PC-3 (cell line): ENCODE measurements around the gene MRPL1. TPM values are rescaled to one million over a fixed set of nuclear protein-coding genes. Genes with fewer than 3 reads are reported as not detected.

Experiments
- ATAC-seq: fragments of 200-7000 bp; cut with Tn5 transposase; 2 replicates; pipeline ENCODE4 v1.9.1; 2020; ENCODE audit warnings: mild to moderate bottlenecking, moderate library complexity
- BruUV-seq: library from RNA; stranded (reverse); fragments of 400-500 nt; replicated peaks from 2 replicates; lab custom pipeline; 2021; lab: Mats Ljungman, UMichigan
- CTCF ChIA-PET: fragments of 300-600 bp; sonication (Branson Sonifier 250); formaldehyde crosslinking; loops from one replicate; lab custom pipeline; 2022; ENCODE audit warnings: antibody characterized with exemption; lab: Charles Lee
- POLR2A ChIA-PET: fragments of 300-600 bp; sonication (Branson Sonifier 250); formaldehyde crosslinking; loops from one replicate; lab custom pipeline; 2022; ENCODE audit warnings: antibody characterized with exemption; ENCODE audit not compliant: unreplicated experiment; lab: Charles Lee
- DNase-seq: peaks from one replicate; pipeline ENCODE4 v3.0.0-alpha.2; 2015
- H2AFZ ChIP-seq: fragments of 300-600 bp; sonication (generic); 2 replicates; pipeline ENCODE4 v1.6.0; 2016; ENCODE audit warnings: antibody characterized with exemption, low read length
- H3F3A ChIP-seq: fragments of 300-600 bp; sonication (generic); one replicate; pipeline ENCODE4 v1.6.0; 2017; ENCODE audit warnings: antibody characterized with exemption, low read length, control low read depth, mild to moderate bottlenecking; ENCODE audit not compliant: unreplicated experiment
- H3K27ac ChIP-seq: fragments of 300-600 bp; sonication (generic); 2 replicates; pipeline ENCODE4 v1.5.1; 2016; ENCODE audit warnings: mild to moderate bottlenecking, low read length
- H3K27me3 ChIP-seq: fragments of 300-600 bp; sonication (generic); 2 replicates; pipeline ENCODE4 v1.6.1; 2016; ENCODE audit warnings: low read length, mixed read lengths
- H3K36me3 ChIP-seq: fragments of 300-600 bp; sonication (generic); 2 replicates; pipeline ENCODE4 v1.6.1; 2016; ENCODE audit warnings: low read depth, mixed run types, low read length, mixed read lengths
- H3K4me1 ChIP-seq: fragments of 300-600 bp; sonication (generic); 2 replicates; pipeline ENCODE4 v1.5.1; 2016; ENCODE audit warnings: low read length; ENCODE audit not compliant: insufficient read depth
- H3K4me2 ChIP-seq: fragments of 300-600 bp; sonication (generic); 2 replicates; pipeline ENCODE4 v1.6.0; 2016; ENCODE audit warnings: low read length
- H3K4me3 ChIP-seq: fragments of 300-600 bp; sonication (generic); 2 replicates; pipeline ENCODE4 v1.5.1; 2016; ENCODE audit warnings: mild to moderate bottlenecking, low read length, mixed read lengths
- H3K79me2 ChIP-seq: fragments of 300-600 bp; sonication (generic); 2 replicates; pipeline ENCODE4 v1.6.1; 2017; ENCODE audit warnings: low read length, mixed read lengths
- H3K9ac ChIP-seq: fragments of 300-600 bp; sonication (generic); 2 replicates; pipeline ENCODE4 v1.6.0; 2016; ENCODE audit warnings: mild to moderate bottlenecking, low read length
- H3K9me2 ChIP-seq: fragments of 300-600 bp; sonication (generic); replicated peaks from 2 replicates; pipeline ENCODE4 v1.6.1; 2016; ENCODE audit warnings: mixed run types, low read length, mixed read lengths
- H3K9me3 ChIP-seq: fragments of 300-600 bp; sonication (generic); 2 replicates; pipeline ENCODE4 v1.6.1; 2016; ENCODE audit warnings: low read length, mixed read lengths
- H4K20me1 ChIP-seq: fragments of 300-600 bp; sonication (generic); 2 replicates; pipeline ENCODE4 v1.6.1; 2016; ENCODE audit warnings: low read length, mixed read lengths
- EZH2 ChIP-seq: fragments of 300-600 bp; sonication (generic); IDR thresholded peaks from one replicate; pipeline ENCODE4 v1.6.1; 2017; ENCODE audit warnings: antibody characterized with exemption, mild to moderate bottlenecking, low read length; ENCODE audit not compliant: unreplicated experiment
- EZH2phosphoT487 ChIP-seq: fragments of 300-600 bp; sonication (generic); IDR thresholded peaks from 2 replicates; pipeline ENCODE4 v1.6.1; 2018; ENCODE audit warnings: mild to moderate bottlenecking, antibody characterized with exemption, low read length, borderline replicate concordance
- intact Hi-C: fragments of 100-400 bp; cut with micrococcal nuclease; formaldehyde crosslinking; loops from 2 replicates; pipeline ENCODE4 v1.9.0; 2023
- total RNA-seq: library from RNA; depleted of rRNA; stranded (reverse); fragments of >200 nt; gene quantifications from 2 replicates; pipeline ENCODE4 v1.2.3, GENCODE V29; 2014
- TF ChIP-seq, protein P1 (sequence below): fragments of 300-600 bp; sonication (generic); conservative IDR thresholded peaks from 2 replicates; pipeline ENCODE4 v1.5.1; 2017; ENCODE audit warnings: antibody characterized with exemption, low read depth, mild to moderate bottlenecking, low read length

The MRPL1 gene
- total RNA-seq, 1 experiment from 2014 or later: 23.0 TPM

DNA sequence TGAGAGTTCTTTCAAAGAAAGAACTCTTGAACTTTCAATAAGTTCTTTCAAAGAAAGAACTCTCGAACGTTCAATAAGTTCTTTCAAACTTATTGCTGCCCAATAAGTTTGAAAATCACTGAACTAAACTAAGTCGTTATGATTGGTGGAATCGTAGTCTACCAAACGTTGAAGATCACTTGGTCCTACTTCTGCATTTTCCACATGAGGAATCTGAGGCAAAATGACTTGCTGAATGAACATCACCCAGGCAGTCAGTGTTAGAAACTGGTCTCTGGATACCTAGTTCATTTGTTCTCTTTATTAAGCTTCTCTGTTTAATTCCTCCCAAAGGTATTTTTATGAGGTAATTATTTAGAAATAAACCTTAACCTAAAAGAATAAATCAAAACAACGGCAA is 36.4 kb upstream of the MRPL1 start:
- Histone ChIP-seq H3K4me1 (no peaks in the 10 kb centered on the region; the same call in 1 of the 2 replicates), H3F3A (no peaks in the 10 kb centered on the region), H3K79me2 (no peaks in the 10 kb centered on the region), H3K4me3 (no peak overlapping the region), H3K27me3 (no peaks in the 10 kb centered on the region), H2AFZ (no peak overlapping the region), H3K9ac (no peak overlapping the region), H3K9me2 (no peaks in the 10 kb centered on the region), H3K36me3 (no peaks in the 10 kb centered on the region), H3K9me3 (no peaks in the 10 kb centered on the region), H3K27ac (no peak overlapping the region), H4K20me1 (no peaks in the 10 kb centered on the region), H3K4me2 (no peak overlapping the region)
- no TSS peak for BruUV-seq
- intact Hi-C loops: no loop called here
- ATAC-seq: no peak
- no peak for TF ChIP-seq EZH2phosphoT487
- TF ChIP-seq, protein P1, sequence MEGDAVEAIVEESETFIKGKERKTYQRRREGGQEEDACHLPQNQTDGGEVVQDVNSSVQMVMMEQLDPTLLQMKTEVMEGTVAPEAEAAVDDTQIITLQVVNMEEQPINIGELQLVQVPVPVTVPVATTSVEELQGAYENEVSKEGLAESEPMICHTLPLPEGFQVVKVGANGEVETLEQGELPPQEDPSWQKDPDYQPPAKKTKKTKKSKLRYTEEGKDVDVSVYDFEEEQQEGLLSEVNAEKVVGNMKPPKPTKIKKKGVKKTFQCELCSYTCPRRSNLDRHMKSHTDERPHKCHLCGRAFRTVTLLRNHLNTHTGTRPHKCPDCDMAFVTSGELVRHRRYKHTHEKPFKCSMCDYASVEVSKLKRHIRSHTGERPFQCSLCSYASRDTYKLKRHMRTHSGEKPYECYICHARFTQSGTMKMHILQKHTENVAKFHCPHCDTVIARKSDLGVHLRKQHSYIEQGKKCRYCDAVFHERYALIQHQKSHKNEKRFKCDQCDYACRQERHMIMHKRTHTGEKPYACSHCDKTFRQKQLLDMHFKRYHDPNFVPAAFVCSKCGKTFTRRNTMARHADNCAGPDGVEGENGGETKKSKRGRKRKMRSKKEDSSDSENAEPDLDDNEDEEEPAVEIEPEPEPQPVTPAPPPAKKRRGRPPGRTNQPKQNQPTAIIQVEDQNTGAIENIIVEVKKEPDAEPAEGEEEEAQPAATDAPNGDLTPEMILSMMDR: no peak
- TF ChIP-seq EZH2: no peak
- no peak for DNase-seq
- CTCF ChIA-PET: no interaction called here
- POLR2A ChIA-PET: no interaction called here

DNA sequence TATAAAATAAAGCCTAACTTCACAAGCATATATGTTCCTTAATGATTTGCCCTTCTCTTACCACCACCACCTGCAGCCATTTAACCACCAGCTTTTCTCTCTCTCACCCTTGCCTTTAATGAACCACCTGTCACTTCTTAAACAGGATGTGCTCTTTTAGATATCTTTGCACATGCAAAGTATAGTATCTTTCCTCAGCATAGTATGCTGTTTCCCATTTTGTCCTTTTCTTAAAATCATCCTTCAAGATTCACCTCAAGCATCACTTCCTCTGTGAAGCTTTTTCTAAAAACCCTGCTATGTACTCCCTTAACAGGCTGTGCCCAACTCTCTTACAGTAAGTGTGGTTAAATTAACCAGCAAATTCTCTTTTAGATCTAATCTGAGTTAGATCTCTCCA is 35.3 kb upstream of the MRPL1 start:
- H3K9ac ChIP-seq: no peak overlapping the region
- H2AFZ ChIP-seq: no peak overlapping the region
- H3K4me1 ChIP-seq: no peaks in the 10 kb centered on the region
- H3K9me3 ChIP-seq: no peaks in the 10 kb centered on the region
- TF ChIP-seq, protein P1: no peak
- TF ChIP-seq EZH2 (no peak), EZH2phosphoT487 (no peak)
- no peak overlapping the region for H3K27ac ChIP-seq
- no peak overlapping the region for H3K4me3 ChIP-seq
- H3K9me2 ChIP-seq: no peaks in the 10 kb centered on the region
- H3K36me3 ChIP-seq: no peaks in the 10 kb centered on the region
- H4K20me1 ChIP-seq: no peaks in the 10 kb centered on the region
- H3K4me2 ChIP-seq: no peak overlapping the region
- H3K79me2 ChIP-seq: no peaks in the 10 kb centered on the region
- no peaks in the 10 kb centered on the region for H3K27me3 ChIP-seq
- DNase-seq (no peak), ATAC-seq (no peak)
- CTCF ChIA-PET: no interaction called here
- POLR2A ChIA-PET: no interaction called here
- no TSS peak for BruUV-seq
- no peaks in the 10 kb centered on the region for H3F3A ChIP-seq
- intact Hi-C loops: no loop called here

DNA sequence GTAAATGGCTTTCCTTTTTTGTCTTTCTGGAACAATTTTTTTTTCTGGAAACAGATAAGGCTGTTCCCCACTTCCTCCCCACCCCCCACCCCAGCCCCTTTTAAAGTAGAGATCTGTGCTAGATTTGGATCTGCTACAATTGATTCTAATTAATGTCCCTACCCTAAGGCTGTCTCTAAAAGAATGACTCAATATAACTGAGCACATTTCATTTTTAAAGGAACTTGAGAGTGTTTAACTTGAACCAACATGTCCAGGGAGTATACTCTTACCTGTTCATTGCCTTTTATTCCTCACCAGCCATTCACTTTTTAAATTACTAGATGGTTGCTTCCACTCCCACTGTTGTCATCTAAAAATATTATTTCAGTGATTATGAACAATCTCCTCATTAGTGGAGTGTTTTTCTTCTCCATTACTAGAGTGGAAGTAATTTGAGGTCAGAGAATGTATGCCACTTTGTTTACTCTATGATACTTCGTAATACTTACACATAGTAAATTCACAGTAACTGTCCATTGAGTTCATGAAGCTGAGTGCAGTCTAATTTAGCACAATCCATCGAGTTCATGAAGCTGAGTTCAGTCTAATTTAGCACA is 29.4 kb upstream of the MRPL1 start:
- no peaks in the 10 kb centered on the region for H3F3A ChIP-seq
- ATAC-seq (no peak), DNase-seq (no peak)
- H3K27ac ChIP-seq: no peak overlapping the region
- no peak overlapping the region for H3K4me2 ChIP-seq
- BruUV-seq: no TSS peak
- H3K9ac ChIP-seq: no peak overlapping the region
- H2AFZ ChIP-seq: no peak overlapping the region
- CTCF ChIA-PET: no interaction called here
- no peaks in the 10 kb centered on the region for H3K9me2 ChIP-seq
- no peak overlapping the region for H3K4me3 ChIP-seq
- POLR2A ChIA-PET: no interaction called here
- H4K20me1 ChIP-seq: no peaks in the 10 kb centered on the region
- TF ChIP-seq EZH2phosphoT487 (no peak), EZH2 (no peak)
- TF ChIP-seq, protein P1: no peak
- H3K27me3 ChIP-seq: no peaks in the 10 kb centered on the region
- intact Hi-C loops: no loop called here
- H3K36me3 ChIP-seq: no peaks in the 10 kb centered on the region
- no peaks in the 10 kb centered on the region for H3K9me3 ChIP-seq
- no peaks in the 10 kb centered on the region for H3K4me1 ChIP-seq
- no peaks in the 10 kb centered on the region for H3K79me2 ChIP-seq
